Prostate gland (tissue), 2 donors: Measurements from ENCODE around the gene GSS.

ENCODE experiments used
- CTCF ChIP-seq, 4 experiments: fragments of 200-600 bp in 2 of 4; fragments of 450-650 bp in 2 of 4; sonication (generic) in 2 of 4; IDR thresholded peaks; 1 replicate in 3 of 4; 2 replicates in 1 of 4; pipeline ENCODE4 v1.5.1; 2016 to 2019; ENCODE audit warnings: antibody characterized with exemption in 4 of 4, mild to moderate bottlenecking in 2 of 4, moderate library complexity in 2 of 4
- POLR2A ChIP-seq: fragments of 450-650 bp; IDR thresholded peaks from one replicate; pipeline ENCODE4 v1.6.1; 2016; ENCODE audit warnings: antibody characterized with exemption, mild to moderate bottlenecking
- POLR2AphosphoS5 ChIP-seq: sonication (generic); formaldehyde crosslinking; IDR thresholded peaks from one replicate; pipeline ENCODE4 v1.6.1; 2017; ENCODE audit warnings: antibody characterized with exemption

GRCh38 chr20:34938466-34939163 is 17.0 kb downstream of the GSS start:
- no peak for TF ChIP-seq CTCF (IDR thresholded peaks at IDR 0.05)
- no peak for TF ChIP-seq POLR2A
- TF ChIP-seq POLR2AphosphoS5, result peak; percentile 16
